GM23338 (cell line): ENCODE results near the gene RAB37. TPM values are rescaled to one million over a fixed set of nuclear protein-coding genes. Genes with fewer than 3 reads are reported as not detected.

Experiments used
- ATAC-seq: fragments of 200-7000 bp; cut with Tn5 transposase; 3 replicates; pipeline ENCODE4 v1.9.1; 2020
- DNase-seq: peaks from one replicate; pipeline ENCODE4 v3.0.0-alpha.2; 2015; ENCODE audit warnings: low spot score
- H2AFZ ChIP-seq: fragments of 200-600 bp; sonication (generic); 2 replicates; pipeline ENCODE4 v1.8.0; 2016; ENCODE audit warnings: antibody characterized with exemption, mild to moderate bottlenecking, moderate library complexity
- H3F3A ChIP-seq: fragments of 200-600 bp; sonication (generic); replicated peaks from 2 replicates; pipeline ENCODE4 v1.8.0; 2017; ENCODE audit warnings: antibody characterized with exemption, mixed run types, low read depth
- H3K27ac ChIP-seq: fragments of 200-600 bp; sonication (generic); 2 replicates; pipeline ENCODE4 v1.6.1; 2016; ENCODE audit warnings: low read depth
- H3K27me3 ChIP-seq: fragments of 200-600 bp; sonication (generic); 2 replicates; pipeline ENCODE4 v1.8.0; 2016; ENCODE audit warnings: mild to moderate bottlenecking, mixed run types, moderate library complexity; ENCODE audit not compliant: insufficient read depth
- H3K36me3 ChIP-seq: fragments of 200-600 bp; sonication (generic); 2 replicates; pipeline ENCODE4 v1.8.0; 2016; ENCODE audit warnings: mild to moderate bottlenecking; ENCODE audit not compliant: insufficient read depth
- H3K4me1 ChIP-seq: fragments of 200-600 bp; sonication (generic); 2 replicates; pipeline ENCODE4 v1.8.0; 2016; ENCODE audit warnings: mild to moderate bottlenecking, moderate library complexity; ENCODE audit not compliant: insufficient read depth
- H3K4me2 ChIP-seq: fragments of 200-600 bp; sonication (generic); 2 replicates; pipeline ENCODE4 v1.7.1; 2017; ENCODE audit warnings: mixed run types
- H3K4me3 ChIP-seq: fragments of 200-600 bp; sonication (generic); 2 replicates; pipeline ENCODE4 v1.6.1; 2016; ENCODE audit warnings: mixed run types
- H3K79me2 ChIP-seq: fragments of 200-600 bp; sonication (generic); replicated peaks from 2 replicates; pipeline ENCODE4 v1.8.0; 2017; ENCODE audit warnings: mild to moderate bottlenecking; ENCODE audit not compliant: insufficient read depth
- H3K9me2 ChIP-seq: fragments of 200-600 bp; sonication (generic); 2 replicates; pipeline ENCODE4 v1.8.0; 2017; ENCODE audit not compliant: insufficient read depth
- H4K20me1 ChIP-seq: fragments of 200-600 bp; sonication (generic); replicated peaks from 2 replicates; pipeline ENCODE4 v1.8.0; 2017; ENCODE audit warnings: mild to moderate bottlenecking; ENCODE audit not compliant: insufficient read depth
- H3K27ac Mint-ChIP-seq: 2 replicates; pipeline ENCODE4 v1.8.0; 2020; ENCODE audit warnings: inconsistent platforms, mild to moderate bottlenecking, moderate library complexity, mixed read lengths
- H3K27me3 Mint-ChIP-seq: 3 replicates; pipeline ENCODE4 v1.8.0; 2022; ENCODE audit warnings: low read depth, mild to moderate bottlenecking, moderate library complexity, mixed read lengths, inconsistent platforms; ENCODE audit not compliant: insufficient read depth, poor library complexity
- H3K36me3 Mint-ChIP-seq: 3 replicates; pipeline ENCODE4 v1.8.0; 2021; ENCODE audit warnings: low read depth, mild to moderate bottlenecking, inconsistent platforms, moderate library complexity, mixed read lengths
- H3K4me1 Mint-ChIP-seq: 3 replicates; pipeline ENCODE4 v1.8.0; 2020; ENCODE audit warnings: mild to moderate bottlenecking, inconsistent platforms, mixed read lengths
- H3K4me3 Mint-ChIP-seq: 3 replicates; pipeline ENCODE4 v1.8.0; 2021; ENCODE audit warnings: moderate library complexity, mild to moderate bottlenecking, inconsistent platforms, mixed read lengths
- H3K9me3 Mint-ChIP-seq: 3 replicates; pipeline ENCODE4 v1.8.0; 2020; ENCODE audit warnings: moderate library complexity, mild to moderate bottlenecking, inconsistent platforms, mixed read lengths
- CREB1 ChIP-seq: fragments of 250-450 bp; sonication (Bioruptor Pico); IDR thresholded peaks from 2 replicates; pipeline ENCODE4 v1.5.0; 2020; ENCODE audit warnings: low read depth, mild to moderate bottlenecking, moderate library complexity
- EZH2 ChIP-seq: fragments of 200-600 bp; sonication (generic); IDR thresholded peaks from one replicate; pipeline ENCODE4 v1.8.0; 2017; ENCODE audit warnings: antibody characterized with exemption, mild to moderate bottlenecking, low read depth; ENCODE audit not compliant: unreplicated experiment
- EZH2phosphoT487 ChIP-seq: fragments of 200-600 bp; sonication (generic); IDR thresholded peaks from one replicate; pipeline ENCODE4 v1.8.1; 2018; ENCODE audit warnings: antibody characterized with exemption; ENCODE audit not compliant: unreplicated experiment
- JUNB ChIP-seq: IDR thresholded peaks from one replicate; pipeline ENCODE4 v1.6.1; 2016; ENCODE audit warnings: antibody characterized with exemption; ENCODE audit not compliant: unreplicated experiment
- NANOG ChIP-seq: IDR thresholded peaks from 2 replicates; pipeline ENCODE4 v1.6.1; 2016; ENCODE audit warnings: antibody characterized with exemption, borderline replicate concordance
- POLR2AphosphoS5 ChIP-seq: IDR thresholded peaks from 2 replicates; pipeline ENCODE4 v1.6.1; 2016; ENCODE audit warnings: antibody characterized with exemption, low read depth
- REST ChIP-seq: IDR thresholded peaks from one replicate; pipeline ENCODE4 v1.6.1; 2018; ENCODE audit warnings: antibody characterized with exemption; ENCODE audit not compliant: unreplicated experiment
- STAT1 ChIP-seq: IDR thresholded peaks from one replicate; pipeline ENCODE4 v1.6.1; 2016; ENCODE audit warnings: antibody characterized with exemption; ENCODE audit not compliant: unreplicated experiment
- ZNF114 ChIP-seq: fragments of 250-450 bp; sonication (Bioruptor Pico); IDR thresholded peaks from 2 replicates; pipeline ENCODE4 v1.5.0; 2020; ENCODE audit warnings: mild to moderate bottlenecking, moderate library complexity
- ZNF331 ChIP-seq: fragments of 250-450 bp; sonication (Bioruptor Pico); IDR thresholded peaks from 2 replicates; pipeline ENCODE4 v1.5.0; 2020; ENCODE audit warnings: low read depth, mild to moderate bottlenecking, moderate library complexity
- ZNF462 ChIP-seq: fragments of 250-450 bp; sonication (Bioruptor Pico); IDR thresholded peaks from 2 replicates; pipeline ENCODE4 v1.5.0; 2020; ENCODE audit warnings: mild to moderate bottlenecking, moderate library complexity
- polyA plus RNA-seq: library from polyadenylated mRNA; unstranded; fragments of >200 nt; fragmentation: Nextera tagmentation; extraction: Ambion mirVana; gene quantifications from 2 replicates; pipeline ENCODE4 v1.2.1, GENCODE V29; 2016
- total RNA-seq: library from RNA; depleted of rRNA; stranded (reverse); fragments of >200 nt; shearing (Covaris generic); gene quantifications from 2 replicates; pipeline ENCODE4 v1.2.3, GENCODE V29; 2014
- TF ChIP-seq, protein P1 (sequence below): IDR thresholded peaks from 2 replicates; pipeline ENCODE4 v1.6.1; 2016; ENCODE audit warnings: antibody characterized with exemption
- TF ChIP-seq, protein P2 (sequence below), 2 experiments: fragments of 200-600 bp in 1 of 2; sonication (generic) in 1 of 2; conservative IDR thresholded peaks; 2 replicates each; pipeline versions ENCODE4 v1.5.1 to v1.6.1; 2016 to 2017; ENCODE audit warnings: antibody characterized with exemption in 2 of 2, low read depth in 2 of 2, mild to moderate bottlenecking in 2 of 2, moderate library complexity in 1 of 2

The RAB37 gene
- total and polyA plus RNA-seq, 2 experiments from 2014 or later, result 3.3 to 5.2 TPM

DNA sequence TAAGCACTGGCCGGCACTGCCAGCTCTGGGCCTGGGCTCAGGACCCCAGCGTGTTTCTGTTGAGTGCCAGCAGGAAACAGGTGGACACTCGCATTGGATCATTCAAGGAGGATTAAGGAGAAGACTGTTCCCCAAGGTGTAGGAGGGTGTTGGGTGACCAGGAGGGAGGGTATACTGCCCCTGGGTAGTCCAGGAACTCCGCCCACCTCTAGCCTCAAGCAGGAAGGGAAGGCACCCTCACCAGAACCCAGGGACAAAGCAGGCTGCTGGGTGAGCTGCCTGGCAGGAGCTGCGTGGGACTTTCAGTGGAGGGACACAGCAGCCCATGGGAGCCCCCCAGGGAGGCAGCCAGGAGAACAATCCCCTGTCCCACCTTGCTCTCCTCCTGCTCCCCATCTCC lies 7.7 kb upstream of the RAB37 start:
- Histone ChIP-seq H3K27ac (no peak overlapping the region), H3K36me3 (no peaks in the 10 kb centered on the region), H3F3A (peaks cover 15% of the 10 kb centered on the region), H3K4me3 (no peak overlapping the region), H3K9me2 (no peaks in the 10 kb centered on the region), H3K4me2 (no peak overlapping the region), H3K79me2 (no peaks in the 10 kb centered on the region), H3K27me3 (no peaks in the 10 kb centered on the region), H2AFZ (no peak overlapping the region), H4K20me1 (no peaks in the 10 kb centered on the region), H3K4me1 (no peaks in the 10 kb centered on the region)
- Mint-ChIP-seq H3K27ac (no peak overlapping the region), H3K4me3 (no peak overlapping the region), H3K9me3 (no peaks in the 10 kb centered on the region; the same call in 2 of the 3 replicates), H3K4me1 (no peaks in the 10 kb centered on the region), H3K27me3 (peaks cover 3% of the 10 kb centered on the region), H3K36me3 (no peaks in the 10 kb centered on the region)
- no peak for ATAC-seq
- no peak for DNase-seq
- TF ChIP-seq ZNF331 (CRISPR knock-in tag) (no peak), CREB1 (CRISPR knock-in tag) (no peak), ZNF114 (no peak), EZH2 (no peak), POLR2AphosphoS5 (no peak), NANOG (no peak), JUNB (no peak), ZNF462 (CRISPR knock-in tag) (no peak), EZH2phosphoT487 (no peak), REST (no peak), STAT1 (no peak)
- TF ChIP-seq, protein P1, sequence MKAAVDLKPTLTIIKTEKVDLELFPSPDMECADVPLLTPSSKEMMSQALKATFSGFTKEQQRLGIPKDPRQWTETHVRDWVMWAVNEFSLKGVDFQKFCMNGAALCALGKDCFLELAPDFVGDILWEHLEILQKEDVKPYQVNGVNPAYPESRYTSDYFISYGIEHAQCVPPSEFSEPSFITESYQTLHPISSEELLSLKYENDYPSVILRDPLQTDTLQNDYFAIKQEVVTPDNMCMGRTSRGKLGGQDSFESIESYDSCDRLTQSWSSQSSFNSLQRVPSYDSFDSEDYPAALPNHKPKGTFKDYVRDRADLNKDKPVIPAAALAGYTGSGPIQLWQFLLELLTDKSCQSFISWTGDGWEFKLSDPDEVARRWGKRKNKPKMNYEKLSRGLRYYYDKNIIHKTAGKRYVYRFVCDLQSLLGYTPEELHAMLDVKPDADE, result no peak
- TF ChIP-seq, protein P2, sequence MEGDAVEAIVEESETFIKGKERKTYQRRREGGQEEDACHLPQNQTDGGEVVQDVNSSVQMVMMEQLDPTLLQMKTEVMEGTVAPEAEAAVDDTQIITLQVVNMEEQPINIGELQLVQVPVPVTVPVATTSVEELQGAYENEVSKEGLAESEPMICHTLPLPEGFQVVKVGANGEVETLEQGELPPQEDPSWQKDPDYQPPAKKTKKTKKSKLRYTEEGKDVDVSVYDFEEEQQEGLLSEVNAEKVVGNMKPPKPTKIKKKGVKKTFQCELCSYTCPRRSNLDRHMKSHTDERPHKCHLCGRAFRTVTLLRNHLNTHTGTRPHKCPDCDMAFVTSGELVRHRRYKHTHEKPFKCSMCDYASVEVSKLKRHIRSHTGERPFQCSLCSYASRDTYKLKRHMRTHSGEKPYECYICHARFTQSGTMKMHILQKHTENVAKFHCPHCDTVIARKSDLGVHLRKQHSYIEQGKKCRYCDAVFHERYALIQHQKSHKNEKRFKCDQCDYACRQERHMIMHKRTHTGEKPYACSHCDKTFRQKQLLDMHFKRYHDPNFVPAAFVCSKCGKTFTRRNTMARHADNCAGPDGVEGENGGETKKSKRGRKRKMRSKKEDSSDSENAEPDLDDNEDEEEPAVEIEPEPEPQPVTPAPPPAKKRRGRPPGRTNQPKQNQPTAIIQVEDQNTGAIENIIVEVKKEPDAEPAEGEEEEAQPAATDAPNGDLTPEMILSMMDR (conservative IDR thresholded peaks at IDR 0.05; ENCODE audit: low read depth in 2 of 2), result no peak
